ENCODE results near the gene GOLGA3. TPM values are rescaled to one million over a fixed set of nuclear protein-coding genes. Genes with fewer than 3 reads are reported as not detected.

Gene GOLGA3
- total and polyA plus RNA-seq, 4 donors, result 5.0 to 43.0 (median 15.8) TPM

- Histone ChIP-seq H3K27ac (ENCODE audit: low read depth in 1 of 2, low read length in 2 of 2) (no peak overlapping the region), H3K9me3 (ENCODE audit: control insufficient read depth in 4 of 4, low read length in 3 of 4) (no peaks in the 10 kb centered on the region), H3K4me1 (ENCODE audit: control insufficient read depth in 4 of 4, insufficient read depth in 4 of 4, low read length in 3 of 4) (no peaks in the 10 kb centered on the region), H3K9ac (ENCODE audit: low read depth in 1 of 2, low read length in 2 of 2) (no peak overlapping the region), H3K27me3 (ENCODE audit: control insufficient read depth in 4 of 4, insufficient read depth in 4 of 4, low read length in 3 of 4) (no peaks in the 10 kb centered on the region), H3K36me3 (ENCODE audit: control insufficient read depth in 4 of 4, insufficient read depth in 3 of 4, low read depth in 1 of 4, low read length in 3 of 4) (peaks cover 24 to 57% (median 35%) of the 10 kb centered on the region in 4 donors), H3K4me3 (ENCODE audit: low read depth in 1 of 3, low read length in 3 of 3) (no peak overlapping the region)
- TF ChIP-seq HNF4A (conservative IDR thresholded peaks at IDR 0.05), result no peak
- no peak for TF ChIP-seq HNF4G (IDR thresholded peaks at IDR 0.05)
- TF ChIP-seq TAF1 (conservative IDR thresholded peaks at IDR 0.05), result no peak
- no peak for TF ChIP-seq EGR1 (IDR thresholded peaks at IDR 0.05; ENCODE audit: low read depth in 2 of 2)
- TF ChIP-seq YY1 (IDR thresholded peaks at IDR 0.05), result no peak
- TF ChIP-seq RXRA (IDR thresholded peaks at IDR 0.05), result no peak
- TF ChIP-seq CTCF (IDR thresholded peaks at IDR 0.05; ENCODE audit: low read depth, low read length, missing input control), result no peak
- TF ChIP-seq JUND (IDR thresholded peaks at IDR 0.05), result no peak
- no peak for TF ChIP-seq ATF3 (IDR thresholded peaks at IDR 0.05)
- TF ChIP-seq FOXA1 (IDR thresholded peaks at IDR 0.05), result no peak
- TF ChIP-seq ZBTB33 (IDR thresholded peaks at IDR 0.05), result no peak
- no peak for TF ChIP-seq FOXA2 (IDR thresholded peaks at IDR 0.05)
- no peak for DNase-seq (ENCODE audit: low spot score)
- WGBS, result 99% methylated on average over 21 of the region's 21 CpGs
Observed at GRCh38 chr12:132814232-132814631, 14.4 kb downstream of the GOLGA3 start.

GRCh38 chr12:132813443-132813842 is 15.2 kb downstream of the GOLGA3 start:
- H3K9me3 ChIP-seq (ENCODE audit: control insufficient read depth in 4 of 4, low read length in 3 of 4), result no peaks in the 10 kb centered on the region
- H3K4me3 ChIP-seq (ENCODE audit: low read depth in 1 of 3, low read length in 3 of 3), result no peak overlapping the region
- H3K27me3 ChIP-seq (ENCODE audit: control insufficient read depth in 4 of 4, insufficient read depth in 4 of 4, low read length in 3 of 4), result no peaks in the 10 kb centered on the region
- no peak for DNase-seq (ENCODE audit: low spot score)
- H3K9ac ChIP-seq (ENCODE audit: low read depth in 1 of 2, low read length in 2 of 2), result no peak overlapping the region
- no peaks in the 10 kb centered on the region for H3K4me1 ChIP-seq (ENCODE audit: control insufficient read depth in 4 of 4, insufficient read depth in 4 of 4, low read length in 3 of 4)
- H3K27ac ChIP-seq (ENCODE audit: low read depth in 1 of 2, low read length in 2 of 2), result no peak overlapping the region
- WGBS, result 97% methylated on average over 6 of the region's 6 CpGs
- H3K36me3 ChIP-seq (ENCODE audit: control insufficient read depth in 4 of 4, insufficient read depth in 3 of 4, low read depth in 1 of 4, low read length in 3 of 4), result peaks cover 24 to 53% (median 36%) of the 10 kb centered on the region in 4 donors
- TF ChIP-seq EGR1 (IDR thresholded peaks at IDR 0.05; ENCODE audit: low read depth in 2 of 2) (no peak), RXRA (IDR thresholded peaks at IDR 0.05) (no peak), REST (IDR thresholded peaks at IDR 0.05) (no peak), RAD21 (IDR thresholded peaks at IDR 0.05) (no peak), HNF4A (conservative IDR thresholded peaks at IDR 0.05) (no peak), FOXA2 (IDR thresholded peaks at IDR 0.05) (no peak), ATF3 (IDR thresholded peaks at IDR 0.05) (no peak), TAF1 (conservative IDR thresholded peaks at IDR 0.05) (no peak), FOXA1 (IDR thresholded peaks at IDR 0.05) (no peak)
